NCI-H226 (cell line): Measurements from ENCODE around the gene SULT1C2.

Experiments
- DNase-seq: peaks from one replicate; pipeline ENCODE4 v3.0.0-alpha.2; 2015

Gene SULT1C2

GRCh38 chr2:108297436-108298141, 8.9 kb downstream of the SULT1C2 start:
- peak; percentile 69 for DNase-seq

GRCh38 chr2:108301558-108301957, 12.9 kb downstream of the SULT1C2 start:
- DNase-seq, result no peak

GRCh38 chr2:108304975-108305374, 16.3 kb downstream of the SULT1C2 start:
- DNase-seq, result no peak

GRCh38 chr2:108305901-108306300, 17.2 kb downstream of the SULT1C2 start:
- DNase-seq, result no peak

- no peak for DNase-seq
These were observed 21.2 kb downstream of the SULT1C2 start for GRCh38 chr2:108309903-108310302.

GRCh38 chr2:108314586-108315296, 26.0 kb downstream of the SULT1C2 start:
- DNase-seq, result no peak

- no peak for DNase-seq
These were observed 26.8 kb downstream of the SULT1C2 start for GRCh38 chr2:108315444-108315934.

- no peak for DNase-seq
These were observed 27.3 kb downstream of the SULT1C2 start for GRCh38 chr2:108316033-108316432.

- no peak for DNase-seq
These were observed 28.0 kb downstream of the SULT1C2 start for GRCh38 chr2:108316461-108317258.

GRCh38 chr2:108320326-108320922, 31.7 kb downstream of the SULT1C2 start:
- DNase-seq, result no peak

GRCh38 chr2:108323619-108324018, 34.9 kb downstream of the SULT1C2 start:
- peak; percentile 26 for DNase-seq

- DNase-seq, result peak; percentile 27
These were observed 36.0 kb downstream of the SULT1C2 start for GRCh38 chr2:108324531-108325255.

- peak; percentile 55 for DNase-seq
These were observed 37.1 kb downstream of the SULT1C2 start for GRCh38 chr2:108325756-108326155.

GRCh38 chr2:108329771-108330170, 41.1 kb downstream of the SULT1C2 start:
- DNase-seq, result no peak

- DNase-seq, result no peak
These were observed 42.3 kb downstream of the SULT1C2 start for GRCh38 chr2:108330979-108331378.

- no peak for DNase-seq
These were observed 57.3 kb downstream of the SULT1C2 start for GRCh38 chr2:108345951-108346350.

GRCh38 chr2:108346827-108347226, 58.1 kb downstream of the SULT1C2 start:
- no peak for DNase-seq

GRCh38 chr2:108347786-108348185, 59.1 kb downstream of the SULT1C2 start:
- DNase-seq, result no peak

- no peak for DNase-seq
These were observed 60.3 kb downstream of the SULT1C2 start for GRCh38 chr2:108348816-108349570.

GRCh38 chr2:108349571-108349928, 60.9 kb downstream of the SULT1C2 start:
- no peak for DNase-seq

- no peak for DNase-seq
These were observed 63.2 kb downstream of the SULT1C2 start for GRCh38 chr2:108351889-108352288.

- no peak for DNase-seq
These were observed 65.4 kb downstream of the SULT1C2 start for GRCh38 chr2:108354136-108354535.
